ENCODE measurements around the gene UBC.

GRCh38 chr12:124938587-124938986, 24.1 kb upstream of the UBC start:
- TF ChIP-seq POLR2A (IDR thresholded peaks at IDR 0.05): no peak
- TF ChIP-seq CTCF (IDR thresholded peaks at IDR 0.05): no peak

Measured in body of pancreas (tissue), 4 donors.